Fibroblast of pulmonary artery (primary cell): ENCODE data around the gene ZSCAN10.

Experiments used
- DNase-seq: peaks from one replicate; pipeline ENCODE4 v3.0.0-alpha.2; 2010; ENCODE audit warnings: low read depth
- H3K4me3 ChIP-seq: replicated peaks from 2 replicates; pipeline ENCODE4 v1.5.1; 2011; ENCODE audit warnings: low read depth, mild to moderate bottlenecking, control low read depth, low read length, moderate library complexity
- CTCF ChIP-seq: IDR thresholded peaks from 2 replicates; pipeline ENCODE4 v1.5.1; 2011; ENCODE audit warnings: mild to moderate bottlenecking, control low read depth, low read length, inconsistent platforms; ENCODE audit errors: missing control alignments

The ZSCAN10 gene

GRCh38 chr16:3044708-3045107 lies 54.4 kb downstream of the ZSCAN10 start:
- no peak for DNase-seq
- no peak for TF ChIP-seq CTCF
- no peak overlapping the region for H3K4me3 ChIP-seq

DNA sequence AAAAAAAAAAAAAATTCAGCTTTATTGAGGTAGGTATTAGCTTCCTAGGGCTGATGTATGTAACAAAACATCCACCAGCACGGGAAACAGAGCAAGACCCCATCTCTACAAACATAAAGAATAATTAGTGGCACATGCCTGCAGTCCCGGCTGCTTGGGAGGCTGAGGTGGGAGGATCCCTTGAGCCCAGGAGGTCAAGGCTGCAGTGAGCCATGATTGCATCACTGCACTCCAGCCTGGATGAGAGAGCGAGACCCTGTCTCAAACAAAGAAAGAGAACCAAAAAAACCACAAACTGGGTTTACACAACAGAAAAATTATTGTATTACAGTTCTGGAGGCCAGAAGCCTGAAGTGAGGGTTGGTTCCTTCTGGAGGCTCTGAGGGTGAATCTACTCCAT lies 56.7 kb downstream of the ZSCAN10 start:
- no peak overlapping the region for H3K4me3 ChIP-seq
- no peak for DNase-seq
- no peak for TF ChIP-seq CTCF

DNA sequence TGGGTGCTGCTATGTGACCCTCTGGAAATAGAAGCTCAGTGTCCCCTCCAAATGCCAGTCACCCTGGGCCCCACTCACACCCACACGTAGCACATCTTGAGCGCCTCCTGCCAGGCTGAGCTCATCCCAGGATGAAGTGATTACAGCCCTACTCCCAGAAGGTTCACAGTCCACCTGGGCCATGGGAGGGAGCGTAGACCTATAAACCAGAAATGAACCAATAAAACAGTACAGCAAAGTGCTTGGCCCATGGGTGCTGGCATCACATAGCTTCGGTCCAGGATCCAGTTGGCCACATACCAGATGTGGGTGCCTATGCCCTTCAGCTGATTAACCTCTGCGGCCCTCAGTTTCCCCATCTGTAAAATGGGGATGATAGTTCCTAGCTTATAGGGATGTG lies 60.2 kb downstream of the ZSCAN10 start:
- no peak for DNase-seq
- H3K4me3 ChIP-seq = no peak overlapping the region

More for the DNA sequence above, 60.2 kb downstream of the ZSCAN10 start:
- no peak for TF ChIP-seq CTCF
